ENCODE data around the gene IL17RB.

DNA sequence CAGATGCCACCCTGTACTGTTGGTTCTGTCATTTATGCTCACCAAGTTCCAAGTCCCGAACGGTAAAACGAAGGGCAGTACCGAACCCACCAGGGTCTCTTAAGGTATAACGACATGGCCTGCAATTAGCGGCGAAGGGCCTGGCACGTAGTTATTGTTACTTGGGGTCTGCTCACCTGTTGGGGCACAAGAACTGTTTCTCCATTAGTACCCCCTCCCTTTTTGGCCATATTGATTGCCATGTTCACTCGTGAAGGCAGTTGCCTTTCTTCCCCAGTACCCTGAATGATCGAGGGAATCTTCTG lies 435 bp downstream of the IL17RB start:
- TF ChIP-seq, protein P1, sequence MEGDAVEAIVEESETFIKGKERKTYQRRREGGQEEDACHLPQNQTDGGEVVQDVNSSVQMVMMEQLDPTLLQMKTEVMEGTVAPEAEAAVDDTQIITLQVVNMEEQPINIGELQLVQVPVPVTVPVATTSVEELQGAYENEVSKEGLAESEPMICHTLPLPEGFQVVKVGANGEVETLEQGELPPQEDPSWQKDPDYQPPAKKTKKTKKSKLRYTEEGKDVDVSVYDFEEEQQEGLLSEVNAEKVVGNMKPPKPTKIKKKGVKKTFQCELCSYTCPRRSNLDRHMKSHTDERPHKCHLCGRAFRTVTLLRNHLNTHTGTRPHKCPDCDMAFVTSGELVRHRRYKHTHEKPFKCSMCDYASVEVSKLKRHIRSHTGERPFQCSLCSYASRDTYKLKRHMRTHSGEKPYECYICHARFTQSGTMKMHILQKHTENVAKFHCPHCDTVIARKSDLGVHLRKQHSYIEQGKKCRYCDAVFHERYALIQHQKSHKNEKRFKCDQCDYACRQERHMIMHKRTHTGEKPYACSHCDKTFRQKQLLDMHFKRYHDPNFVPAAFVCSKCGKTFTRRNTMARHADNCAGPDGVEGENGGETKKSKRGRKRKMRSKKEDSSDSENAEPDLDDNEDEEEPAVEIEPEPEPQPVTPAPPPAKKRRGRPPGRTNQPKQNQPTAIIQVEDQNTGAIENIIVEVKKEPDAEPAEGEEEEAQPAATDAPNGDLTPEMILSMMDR (conservative IDR thresholded peaks at IDR 0.05; ENCODE audit: low read length): no peak
- TF ChIP-seq EZH2phosphoT487 (IDR thresholded peaks at IDR 0.05; ENCODE audit: borderline replicate concordance): no peak
